WTC11 (cell line): ENCODE results near the gene LAMA1. TPM values are rescaled to one million over a fixed set of nuclear protein-coding genes. Genes with fewer than 3 reads are reported as not detected.

Experiments used
- ATAC-seq: fragments of 200-7000 bp; cut with Tn5 transposase; 2 replicates; pipeline ENCODE4 v1.10.0; 2021; ENCODE audit warnings: mild to moderate bottlenecking, moderate library complexity
- CTCF ChIA-PET: fragments of 300-600 bp; sonication (Branson Sonifier 250); formaldehyde crosslinking; loops from one replicate; lab custom pipeline; 2021; ENCODE audit warnings: antibody characterized with exemption; lab: Charles Lee
- POLR2A ChIA-PET: fragments of 350-600 bp; sonication (Branson Sonifier 250); formaldehyde crosslinking; loops from one replicate; lab custom pipeline; 2021; ENCODE audit warnings: antibody characterized with exemption; lab: Charles Lee
- DNase-seq: peaks from one replicate; pipeline ENCODE4 v3.0.0; 2021; ENCODE audit warnings: low spot score
- H3K27ac Mint-ChIP-seq: 2 replicates; pipeline ENCODE4 v1.8.0; 2021; ENCODE audit warnings: mixed read lengths
- H3K27me3 Mint-ChIP-seq: 2 replicates; pipeline ENCODE4 v1.8.0; 2021; ENCODE audit warnings: low read depth, mild to moderate bottlenecking, moderate library complexity, mixed read lengths
- H3K36me3 Mint-ChIP-seq: 2 replicates; pipeline ENCODE4 v1.8.0; 2021; ENCODE audit warnings: mixed read lengths
- H3K4me1 Mint-ChIP-seq: 2 replicates; pipeline ENCODE4 v1.8.0; 2022; ENCODE audit warnings: mixed read lengths
- H3K4me3 Mint-ChIP-seq: 2 replicates; pipeline ENCODE4 v1.8.0; 2021; ENCODE audit warnings: mild to moderate bottlenecking, moderate library complexity, mixed read lengths
- H3K9me3 Mint-ChIP-seq: 2 replicates; pipeline ENCODE4 v1.8.0; 2021; ENCODE audit warnings: mixed read lengths
- CBFB ChIP-seq: sonication (generic); formaldehyde crosslinking; IDR thresholded peaks from 2 replicates; pipeline ENCODE4 v1.8.1; 2022; ENCODE audit warnings: mild to moderate bottlenecking, low read depth, missing genetic modification reagents
- FOXP4 ChIP-seq: sonication (generic); formaldehyde crosslinking; IDR thresholded peaks from 2 replicates; pipeline ENCODE4 v1.8.0; 2022; ENCODE audit warnings: mild to moderate bottlenecking, missing genetic modification reagents
- GRHL2 ChIP-seq: fragments of 250-450 bp; sonication (Bioruptor Pico); IDR thresholded peaks from 2 replicates; pipeline ENCODE4 v1.8.0; 2022; ENCODE audit warnings: mild to moderate bottlenecking, moderate library complexity; ENCODE audit not compliant: insufficient replicate concordance, severe bottlenecking
- JAZF1 ChIP-seq: fragments of 250-450 bp; sonication (Bioruptor Pico); IDR thresholded peaks from 2 replicates; pipeline ENCODE4 v1.9.0; 2021; ENCODE audit warnings: moderate library complexity, mild to moderate bottlenecking, inconsistent platforms
- KAT7 ChIP-seq: sonication (generic); formaldehyde crosslinking; IDR thresholded peaks from 2 replicates; pipeline ENCODE4 v1.8.1; 2023; ENCODE audit warnings: missing genetic modification reagents, mild to moderate bottlenecking, borderline replicate concordance
- MAX ChIP-seq: sonication (generic); formaldehyde crosslinking; IDR thresholded peaks from 2 replicates; pipeline ENCODE4 v1.8.0; 2022; ENCODE audit warnings: mild to moderate bottlenecking, missing genetic modification reagents
- MXD4 ChIP-seq: fragments of 250-450 bp; sonication (Bioruptor Pico); IDR thresholded peaks from 2 replicates; pipeline ENCODE4 v1.8.0; 2021; ENCODE audit warnings: mild to moderate bottlenecking, moderate library complexity, borderline replicate concordance
- NFE2L1 ChIP-seq: sonication (generic); formaldehyde crosslinking; IDR thresholded peaks from 2 replicates; pipeline ENCODE4 v1.8.1; 2023; ENCODE audit warnings: missing genetic modification reagents
- NR1H2 ChIP-seq: sonication (generic); formaldehyde crosslinking; IDR thresholded peaks from 2 replicates; pipeline ENCODE4 v1.9.0; 2021; ENCODE audit warnings: mild to moderate bottlenecking, moderate library complexity, missing genetic modification reagents
- OVOL2 ChIP-seq: fragments of 250-450 bp; sonication (Bioruptor Pico); IDR thresholded peaks from 2 replicates; pipeline ENCODE4 v1.9.0; 2021; ENCODE audit warnings: mild to moderate bottlenecking, borderline replicate concordance
- PRDM15 ChIP-seq: sonication (generic); formaldehyde crosslinking; IDR thresholded peaks from 2 replicates; pipeline ENCODE4 v1.8.0; 2022; ENCODE audit warnings: missing genetic modification reagents
- STAT6 ChIP-seq: sonication (generic); formaldehyde crosslinking; conservative IDR thresholded peaks from 2 replicates; pipeline ENCODE4 v1.8.1; 2023; ENCODE audit warnings: mild to moderate bottlenecking, low read depth, missing genetic modification reagents, moderate library complexity
- TCF7 ChIP-seq: sonication (generic); formaldehyde crosslinking; IDR thresholded peaks from 2 replicates; pipeline ENCODE4 v1.8.0; 2022; ENCODE audit warnings: mild to moderate bottlenecking, low read depth, missing genetic modification reagents, moderate library complexity
- TEAD4 ChIP-seq: sonication (generic); formaldehyde crosslinking; IDR thresholded peaks from 2 replicates; pipeline ENCODE4 v1.8.0; 2022; ENCODE audit warnings: mild to moderate bottlenecking, missing genetic modification reagents
- ZNF121 ChIP-seq: sonication (generic); formaldehyde crosslinking; IDR thresholded peaks from 2 replicates; pipeline ENCODE4 v1.8.0; 2023; ENCODE audit warnings: missing genetic modification reagents
- ZNF138 ChIP-seq: sonication (generic); formaldehyde crosslinking; conservative IDR thresholded peaks from 2 replicates; pipeline ENCODE4 v1.8.1; 2022; ENCODE audit warnings: mild to moderate bottlenecking, moderate library complexity, missing genetic modification reagents
- ZNF263 ChIP-seq: sonication (generic); formaldehyde crosslinking; IDR thresholded peaks from 2 replicates; pipeline ENCODE4 v1.8.1; 2022; ENCODE audit warnings: low read depth, mild to moderate bottlenecking, moderate library complexity, missing genetic modification reagents
- ZNF317 ChIP-seq: sonication (generic); formaldehyde crosslinking; IDR thresholded peaks from 2 replicates; pipeline ENCODE4 v1.8.1; 2023; ENCODE audit warnings: low read depth, mild to moderate bottlenecking, moderate library complexity, missing genetic modification reagents, borderline replicate concordance
- ZNF416 ChIP-seq: fragments of 250-450 bp; sonication (Bioruptor Pico); IDR thresholded peaks from 2 replicates; pipeline ENCODE4 v1.9.0; 2021; ENCODE audit warnings: mild to moderate bottlenecking, inconsistent platforms
- ZNF425 ChIP-seq: fragments of 250-450 bp; sonication (Bioruptor Pico); conservative IDR thresholded peaks from 2 replicates; pipeline ENCODE4 v1.9.0; 2021; ENCODE audit warnings: mild to moderate bottlenecking
- ZNF512 ChIP-seq: sonication (generic); formaldehyde crosslinking; IDR thresholded peaks from 2 replicates; pipeline ENCODE4 v1.8.1; 2022; ENCODE audit warnings: missing genetic modification reagents, borderline replicate concordance
- ZNF671 ChIP-seq: fragments of 250-450 bp; sonication (Bioruptor Pico); IDR thresholded peaks from 2 replicates; pipeline ENCODE4 v1.8.0; 2021; ENCODE audit warnings: mild to moderate bottlenecking
- total RNA-seq: library from RNA; stranded (reverse); gene quantifications from 3 replicates; pipeline ENCODE4 v1.2.3, GENCODE V29; 2021

Gene LAMA1
- total RNA-seq, 1 experiment from 2014 or later: 50.7 TPM

GRCh38 chr18:6971823-6972478, 145.6 kb downstream of the LAMA1 start (continued):
- TF ChIP-seq STAT6 (CRISPR knock-in tag) (no peak), FOXP4 (CRISPR knock-in tag) (no peak), OVOL2 (CRISPR knock-in tag) (no peak), MXD4 (no peak), MAX (no peak), ZNF263 (CRISPR knock-in tag) (no peak)

- no peak overlapping the region for H3K4me3 Mint-ChIP-seq
- CTCF ChIA-PET: interaction anchor here (0.6 to 1.0 kb wide), 2 partner anchors 25 to 214 kb away, joined by 3 to 4 read pairs; no protein-coding TSS in a partner anchor
- H3K9me3 Mint-ChIP-seq: peaks cover 12% of the 10 kb centered on the region
- peaks cover 63% of the 10 kb centered on the region for H3K36me3 Mint-ChIP-seq
- DNase-seq (no peak), ATAC-seq (no peak)
- POLR2A ChIA-PET: no interaction called here
- H3K27me3 Mint-ChIP-seq: no peaks in the 10 kb centered on the region
- no peak overlapping the region for H3K27ac Mint-ChIP-seq
- H3K4me1 Mint-ChIP-seq: no peaks in the 10 kb centered on the region
- TF ChIP-seq KAT7 (CRISPR knock-in tag) (no peak), ZNF416 (CRISPR knock-in tag) (no peak), GRHL2 (CRISPR knock-in tag) (no peak), TEAD4 (CRISPR knock-in tag) (no peak), CBFB (CRISPR knock-in tag) (no peak), TCF7 (CRISPR knock-in tag) (no peak), NFE2L1 (CRISPR knock-in tag) (no peak), ZNF671 (CRISPR knock-in tag) (no peak), ZNF317 (CRISPR knock-in tag) (no peak), ZNF263 (CRISPR knock-in tag) (no peak), JAZF1 (CRISPR knock-in tag) (no peak), ZNF512 (CRISPR knock-in tag) (no peak), PRDM15 (CRISPR knock-in tag) (no peak), ZNF121 (CRISPR knock-in tag) (no peak), ZNF138 (CRISPR knock-in tag) (no peak), NR1H2 (CRISPR knock-in tag) (no peak), ZNF425 (CRISPR knock-in tag) (no peak)
Measured at GRCh38 chr18:6963452-6964097, 154.0 kb downstream of the LAMA1 start.
